CD4-positive, alpha-beta T cell treated with Interleukin-4 for 4 hours (primary cell): ENCODE measurements around the gene AMDHD1.
"Not testable (repeated sequence)": the region's sequence is repeated elsewhere in the genome, so short reads cannot be mapped to it uniquely, and the experiment has no call there.

Source experiments
- DNase-seq: peaks from one replicate; pipeline ENCODE4 v3.0.0-alpha.2; 2020

Gene AMDHD1

GRCh38 chr12:95966287-95966870, 23.2 kb downstream of the AMDHD1 start:
- DNase-seq, result no peak

- no peak for DNase-seq
Measured at GRCh38 chr12:95967301-95967700, 24.2 kb downstream of the AMDHD1 start.

GRCh38 chr12:95969116-95969515, 26.0 kb downstream of the AMDHD1 start:
- not testable (repeated sequence) for DNase-seq

- no peak for DNase-seq
Measured at GRCh38 chr12:95970905-95971304, 27.8 kb downstream of the AMDHD1 start.

- DNase-seq, result no peak
Measured at GRCh38 chr12:95972832-95973456, 29.8 kb downstream of the AMDHD1 start.

GRCh38 chr12:95974358-95974757, 31.2 kb downstream of the AMDHD1 start:
- DNase-seq, result no peak

GRCh38 chr12:95975491-95975890, 32.4 kb downstream of the AMDHD1 start:
- no peak for DNase-seq

GRCh38 chr12:95976416-95976832, 33.3 kb downstream of the AMDHD1 start:
- no peak for DNase-seq

GRCh38 chr12:95977764-95978305, 34.7 kb downstream of the AMDHD1 start:
- no peak for DNase-seq

GRCh38 chr12:95978351-95978750, 35.2 kb downstream of the AMDHD1 start:
- no peak for DNase-seq

- no peak for DNase-seq
Measured at GRCh38 chr12:95978774-95979173, 35.6 kb downstream of the AMDHD1 start.

GRCh38 chr12:95980437-95980836, 37.3 kb downstream of the AMDHD1 start:
- DNase-seq, result no peak

- no peak for DNase-seq
Measured at GRCh38 chr12:95982602-95983001, 39.5 kb downstream of the AMDHD1 start.

GRCh38 chr12:95984682-95985081, 41.6 kb downstream of the AMDHD1 start:
- DNase-seq, result no peak

GRCh38 chr12:95986635-95987570, 43.8 kb downstream of the AMDHD1 start:
- DNase-seq, result no peak

- DNase-seq, result no peak
Measured at GRCh38 chr12:95988506-95989275, 45.6 kb downstream of the AMDHD1 start.

- DNase-seq, result no peak
Measured at GRCh38 chr12:95989504-95990123, 46.5 kb downstream of the AMDHD1 start.

- no peak for DNase-seq
Measured at GRCh38 chr12:95990136-95990535, 47.0 kb downstream of the AMDHD1 start.

GRCh38 chr12:95993907-95994306, 50.8 kb downstream of the AMDHD1 start:
- DNase-seq, result no peak

GRCh38 chr12:95994476-95994875, 51.3 kb downstream of the AMDHD1 start:
- no peak for DNase-seq

- DNase-seq, result no peak
Measured at GRCh38 chr12:95995238-95996031, 52.3 kb downstream of the AMDHD1 start.
